HUES48 (cell line): ENCODE data around the gene CD84.
"Not testable (repeated sequence)": the region's sequence is repeated elsewhere in the genome, so short reads cannot be mapped to it uniquely, and the experiment has no call there.

Experiments
- H3K27ac ChIP-seq: one replicate; pipeline ENCODE4 v1.7.0; 2013; ENCODE audit warnings: low read depth, low read length, inconsistent platforms
- H3K27me3 ChIP-seq: 2 replicates; pipeline ENCODE4 v1.6.1; 2013; ENCODE audit warnings: mild to moderate bottlenecking, low read length; ENCODE audit not compliant: control insufficient read depth, insufficient read depth
- H3K36me3 ChIP-seq: 2 replicates; pipeline ENCODE4 v1.6.1; 2013; ENCODE audit warnings: low read length; ENCODE audit not compliant: control insufficient read depth, insufficient read depth
- H3K4me1 ChIP-seq: 2 replicates; pipeline ENCODE4 v1.6.1; 2013; ENCODE audit warnings: mild to moderate bottlenecking, low read length; ENCODE audit not compliant: control insufficient read depth, insufficient read depth
- H3K4me3 ChIP-seq: 2 replicates; pipeline ENCODE4 v1.5.1; 2013; ENCODE audit warnings: mild to moderate bottlenecking, low read depth, low read length
- H3K9ac ChIP-seq: 2 replicates; pipeline ENCODE4 v1.6.1; 2013; ENCODE audit warnings: mild to moderate bottlenecking, low read depth, low read length, moderate library complexity
- H3K9me3 ChIP-seq: 2 replicates; pipeline ENCODE4 v1.6.1; 2013; ENCODE audit warnings: low read length; ENCODE audit not compliant: control insufficient read depth, insufficient read depth

CD84 gene

DNA sequence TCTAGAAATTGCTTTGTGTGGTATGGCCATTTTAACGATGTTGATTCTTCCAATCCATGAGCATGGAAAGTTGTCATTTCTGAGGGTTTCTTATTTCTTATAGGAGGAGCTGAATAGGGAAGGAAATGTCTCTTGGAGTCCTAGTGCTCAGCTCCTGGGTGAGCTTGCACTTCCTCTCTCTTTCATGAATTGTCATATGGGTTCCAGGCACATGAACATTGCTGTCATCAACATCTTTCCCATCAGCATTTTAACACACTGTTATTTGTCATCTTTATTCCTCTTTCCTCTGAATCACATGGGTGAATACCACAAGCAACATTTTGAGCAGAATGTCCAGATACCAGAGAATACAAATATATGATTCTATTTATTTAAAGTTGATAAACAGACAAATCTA, 79.7 kb downstream of the CD84 start:
- Histone ChIP-seq H3K4me3 (no peak overlapping the region), H3K27me3 (no peaks in the 10 kb centered on the region), H3K27ac (no peak overlapping the region), H3K9me3 (peaks cover 3% of the 10 kb centered on the region; the same call in 1 of the 2 replicates), H3K4me1 (no peaks in the 10 kb centered on the region), H3K9ac (no peak overlapping the region), H3K36me3 (no peaks in the 10 kb centered on the region)

DNA sequence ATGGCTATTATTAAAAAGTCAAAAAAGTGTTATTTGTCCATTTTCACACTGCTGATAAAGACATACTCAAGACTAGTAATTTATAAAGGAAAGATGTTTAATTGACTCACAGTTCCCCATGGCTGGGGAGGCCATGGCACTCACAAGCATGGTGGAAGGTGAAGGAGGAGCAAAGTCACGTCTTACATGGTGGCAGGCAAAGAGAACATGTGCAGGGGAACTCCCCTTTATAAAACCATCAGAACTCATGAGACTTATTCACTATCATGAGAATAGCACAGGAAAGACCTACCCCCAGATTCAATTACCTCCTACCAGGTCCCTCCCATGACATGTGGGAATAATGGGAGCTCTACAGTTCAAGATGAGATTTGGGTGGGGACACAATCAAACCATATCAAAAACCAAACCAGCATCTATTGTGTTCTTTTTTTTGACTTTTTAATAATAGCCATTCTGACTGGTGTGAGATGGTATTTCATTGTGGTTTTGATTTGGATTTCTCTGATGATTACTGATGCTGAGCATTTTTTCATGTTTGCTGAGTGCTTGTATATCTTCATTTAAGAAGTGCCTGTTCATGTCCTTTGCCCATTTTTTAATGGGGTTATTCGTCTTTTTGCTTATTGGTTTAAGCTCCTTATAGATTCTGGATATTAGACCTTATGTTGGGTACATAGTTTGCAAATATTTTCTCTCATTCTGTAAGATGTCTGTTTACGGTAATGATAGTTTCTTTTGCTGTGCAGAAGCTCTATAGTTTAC, 80.8 kb downstream of the CD84 start:
- not testable (repeated sequence) for H3K9ac ChIP-seq, H3K4me3 ChIP-seq, H3K27me3 ChIP-seq, H3K9me3 ChIP-seq, H3K27ac ChIP-seq, H3K4me1 ChIP-seq, H3K36me3 ChIP-seq

DNA sequence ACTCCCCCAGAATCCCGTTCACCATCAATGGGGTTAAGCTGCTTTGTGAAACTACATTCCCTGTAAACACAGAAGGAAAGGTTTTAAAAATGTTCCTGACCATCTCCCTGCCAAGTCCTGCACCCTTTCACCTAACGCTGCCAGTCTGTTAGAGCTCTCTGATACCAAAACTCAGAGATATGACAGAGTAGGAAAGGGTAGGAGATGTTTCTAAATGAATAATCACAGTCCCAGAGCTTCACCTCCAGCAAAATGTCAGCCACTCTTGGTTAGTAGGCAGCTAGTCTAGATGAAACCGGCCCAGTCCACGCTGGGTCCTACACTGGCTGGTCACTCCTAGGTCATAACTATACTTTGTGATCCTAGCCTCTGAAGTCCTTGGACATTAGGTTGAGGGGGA, 83.0 kb downstream of the CD84 start:
- Histone ChIP-seq H3K36me3 (no peaks in the 10 kb centered on the region), H3K27me3 (no peaks in the 10 kb centered on the region), H3K27ac (no peak overlapping the region), H3K9me3 (peaks cover 3% of the 10 kb centered on the region; the same call in 1 of the 2 replicates), H3K4me1 (no peaks in the 10 kb centered on the region), H3K4me3 (no peak overlapping the region), H3K9ac (no peak overlapping the region)

DNA sequence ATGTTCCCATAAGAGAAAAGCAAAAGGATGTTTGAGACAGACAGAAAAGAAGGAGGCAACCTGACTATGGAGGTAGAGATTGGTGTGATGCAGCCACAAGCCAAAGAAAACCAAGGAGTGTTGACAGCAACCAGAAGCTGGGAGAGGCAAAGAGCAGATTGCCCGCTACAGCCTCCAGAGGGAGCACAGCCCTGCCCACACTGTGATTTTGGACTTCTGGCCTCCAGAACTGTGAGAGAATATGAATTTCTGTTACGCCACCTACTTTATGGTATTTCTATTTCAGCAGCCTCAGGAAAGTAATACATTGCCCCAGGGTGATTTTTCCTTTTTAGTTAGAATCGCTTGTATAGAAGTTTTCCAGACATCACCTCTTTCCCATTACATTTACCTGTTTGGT, 84.7 kb downstream of the CD84 start:
- H3K4me1 ChIP-seq: no peaks in the 10 kb centered on the region
- no peak overlapping the region for H3K27ac ChIP-seq
- H3K9me3 ChIP-seq: peaks cover 3% of the 10 kb centered on the region; the same call in 1 of the 2 replicates
- no peak overlapping the region for H3K4me3 ChIP-seq
- no peaks in the 10 kb centered on the region for H3K36me3 ChIP-seq
- no peaks in the 10 kb centered on the region for H3K27me3 ChIP-seq
- H3K9ac ChIP-seq: no peak overlapping the region

DNA sequence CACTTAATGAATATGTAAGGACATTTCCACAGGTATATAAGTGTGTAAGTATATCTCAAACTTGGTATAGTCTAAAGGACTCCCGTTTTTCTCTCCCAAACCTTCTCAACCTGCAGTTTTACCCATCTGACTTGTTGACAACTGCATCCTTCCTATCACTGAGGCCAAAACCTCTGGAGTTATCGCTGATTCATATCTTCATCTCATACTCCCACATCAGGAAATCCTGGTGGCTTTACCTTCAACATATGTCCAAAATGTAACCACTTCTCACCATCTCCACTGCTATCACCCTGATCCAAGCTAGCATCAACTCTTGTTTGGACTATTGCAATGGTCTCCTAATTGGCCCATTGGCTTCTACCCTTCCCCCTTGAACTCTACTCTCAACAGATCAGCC, 86.7 kb downstream of the CD84 start:
- Histone ChIP-seq H3K4me3 (no peak overlapping the region), H3K27ac (no peak overlapping the region), H3K27me3 (no peaks in the 10 kb centered on the region), H3K9me3 (no peaks in the 10 kb centered on the region), H3K4me1 (no peaks in the 10 kb centered on the region), H3K9ac (no peak overlapping the region), H3K36me3 (no peaks in the 10 kb centered on the region)

DNA sequence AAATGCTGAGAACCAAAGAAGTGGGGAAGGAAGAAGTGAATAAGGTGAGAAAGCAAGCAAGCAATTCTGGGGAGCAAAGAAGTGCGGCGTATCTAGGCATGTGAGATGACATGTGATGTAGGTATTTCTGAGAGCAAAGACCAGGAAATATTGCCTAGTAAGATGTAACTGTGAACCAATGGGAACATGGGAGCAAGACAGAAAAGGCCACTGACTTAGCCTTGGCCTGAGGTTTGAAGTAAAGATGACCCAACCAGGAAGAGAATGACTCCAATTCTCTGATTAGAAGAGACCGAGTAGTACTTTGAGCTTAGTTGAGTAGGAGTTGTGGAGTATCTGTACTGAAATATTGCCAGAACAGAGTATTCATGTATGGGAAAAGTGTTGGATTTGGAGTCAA, 87.3 kb downstream of the CD84 start:
- H3K27me3 ChIP-seq: no peaks in the 10 kb centered on the region
- peaks cover 4% of the 10 kb centered on the region for H3K4me1 ChIP-seq
- no peaks in the 10 kb centered on the region for H3K36me3 ChIP-seq
- no peak overlapping the region for H3K9ac ChIP-seq
- H3K9me3 ChIP-seq: no peaks in the 10 kb centered on the region
- H3K27ac ChIP-seq: no peak overlapping the region
- H3K4me3 ChIP-seq: no peak overlapping the region
